Spinal cord (tissue), 4 donors: ENCODE data around the gene TMEM184B. TPM values are rescaled to one million over a fixed set of nuclear protein-coding genes. Genes with fewer than 3 reads are reported as not detected.

Experiments used
- polyA plus RNA-seq, 2 donors: library from polyadenylated mRNA; unstranded; fragments of 120-200 nt; gene quantifications; one replicate each; pipeline ENCODE4 v1.2.1, GENCODE V29; 2013; ENCODE audit not compliant: insufficient read length in 2 of 2
- small RNA-seq: library from RNA; depleted of rRNA; stranded (forward); fragments of <200 nt; gene quantifications from one replicate; pipeline ENCODE3, GENCODE V24; 2014; ENCODE audit warnings: low replicate concordance
- total RNA-seq, 2 donors: library from RNA; depleted of rRNA in 1 of 2; stranded (reverse); fragments of 120-200 nt in 1 of 2; fragments of >200 nt in 1 of 2; gene quantifications; one replicate each; pipeline versions ENCODE4 v1.2.3 to v1.2.4, GENCODE V29; 2013 to 2014

The TMEM184B gene
- total and polyA plus RNA-seq, 4 donors: 15.6 to 85.6 (median 41.5) TPM

Small RNAs within 50 kb of the gene (small RNA-seq; reads per million reads assigned to genes)
- gene RF00017: not detected
- 0.77 reads per million, percentile 72 among the genes with 10 or more reads in this experiment for gene RN7SL704P

Other genes starting within 250 kb of the TMEM184B start
- gene PICK1, start 215.6 kb downstream of the TMEM184B start, total RNA-seq: 10 to 100 TPM; 21.7 to 37.0 TPM
- gene PICK1, start 215.6 kb downstream of the TMEM184B start, polyA plus RNA-seq: 10 to 100 TPM; 32.8 to 48.6 TPM
- 1 to 10 TPM; 2.0 to 6.8 TPM for gene SLC16A8, start 188.8 kb downstream of the TMEM184B start, total RNA-seq
- 1 to 10 TPM; 4.6 to 7.9 TPM for gene SLC16A8, start 188.8 kb downstream of the TMEM184B start, polyA plus RNA-seq
- under 1 TPM; 0.10 to 0.88 TPM for gene BAIAP2L2, start 162.3 kb downstream of the TMEM184B start, total RNA-seq
- gene BAIAP2L2, start 162.3 kb downstream of the TMEM184B start, polyA plus RNA-seq: 10 to 100 TPM in 1 of 2 donors, 1 to 10 TPM in 1; 8.2 to 11.3 TPM
- gene PLA2G6, start 91.2 kb downstream of the TMEM184B start, total RNA-seq: 10 to 100 TPM; 22.9 to 32.6 TPM
- 10 to 100 TPM; 26.6 to 32.8 TPM for gene PLA2G6, start 91.2 kb downstream of the TMEM184B start, polyA plus RNA-seq
- gene MAFF, start 71.0 kb downstream of the TMEM184B start, total RNA-seq: 1 to 10 TPM; 6.6 to 7.1 TPM
- 1 to 10 TPM; 4.7 to 5.9 TPM for gene MAFF, start 71.0 kb downstream of the TMEM184B start, polyA plus RNA-seq
- gene CSNK1E, start 44.4 kb upstream of the TMEM184B start, total RNA-seq: 100 to 1,000 TPM in 1 of 2 donors, 10 to 100 TPM in 1; 69.1 to 113 TPM
- 100 to 1,000 TPM; 227 to 254 TPM for gene CSNK1E, start 44.4 kb upstream of the TMEM184B start, polyA plus RNA-seq
- 1 to 10 TPM in 1 of 2 donors, under 1 TPM in 1; 0.79 to 1.2 TPM for gene KCNJ4, start 182.2 kb upstream of the TMEM184B start, total RNA-seq
- gene KCNJ4, start 182.2 kb upstream of the TMEM184B start, polyA plus RNA-seq: 1 to 10 TPM; 1.1 to 1.2 TPM
- gene KDELR3, start 195.1 kb upstream of the TMEM184B start, total RNA-seq: 10 to 100 TPM; 24.6 to 28.5 TPM
- 10 to 100 TPM in 1 of 2 donors, 1 to 10 TPM in 1; 3.8 to 11.4 TPM for gene KDELR3, start 195.1 kb upstream of the TMEM184B start, polyA plus RNA-seq
- gene DDX17, start 233.3 kb upstream of the TMEM184B start, total RNA-seq: 100 to 1,000 TPM; 564 to 606 TPM
- 100 to 1,000 TPM; 546 to 591 TPM for gene DDX17, start 233.3 kb upstream of the TMEM184B start, polyA plus RNA-seq